ENCODE data around the gene HSPB9.
"Not testable (repeated sequence)": the region's sequence is repeated elsewhere in the genome, so short reads cannot be mapped to it uniquely, and the experiment has no call there.

The HSPB9 gene

GRCh38 chr17:42120161-42120769 is 2.3 kb upstream of the HSPB9 start:
- no peak for DNase-seq (ENCODE audit: low read depth)

GRCh38 chr17:42120770-42121769 is 1.5 kb upstream of the HSPB9 start, which contains the start of gene KAT2A:
Gene KAT2A, minus strand, starts transcription at chr17:42121367. Its CDS starts 63 bp downstream, at chr17:42121304.
- peak; percentile 66 for DNase-seq (ENCODE audit: low read depth)

GRCh38 chr17:42124256-42124655 is 1.7 kb downstream of the HSPB9 start:
- no peak for DNase-seq (ENCODE audit: low read depth)

DNA sequence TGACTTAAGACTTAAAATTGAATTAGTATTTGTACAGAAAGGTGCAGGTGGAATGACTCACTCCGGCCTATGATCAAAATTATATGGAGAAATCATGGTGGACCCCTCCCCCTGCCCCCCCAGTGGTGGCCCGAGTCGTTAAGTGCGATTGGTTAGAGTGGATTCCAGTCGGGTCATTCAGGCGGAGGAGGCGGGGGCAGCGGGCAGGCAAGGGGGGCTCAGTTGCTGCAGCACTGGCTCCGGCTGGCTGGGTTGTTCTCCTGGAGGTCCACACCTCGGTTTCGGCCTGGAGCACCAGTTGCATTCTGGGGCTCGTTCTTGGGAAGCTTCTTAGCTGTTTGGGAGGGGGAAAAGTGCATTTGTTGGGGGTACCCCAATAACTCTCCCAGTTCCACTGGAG is 3.0 kb downstream of the HSPB9 start:
- DNase-seq (ENCODE audit: low read depth) = no peak

- DNase-seq (ENCODE audit: low read depth) = no peak
Observed at GRCh38 chr17:42126836-42127235, 4.2 kb downstream of the HSPB9 start.

GRCh38 chr17:42127414-42127813 is 4.8 kb downstream of the HSPB9 start:
- DNase-seq (ENCODE audit: low read depth) = no peak

- DNase-seq (ENCODE audit: low read depth) = no peak
Observed at GRCh38 chr17:42129109-42129837, 6.7 kb downstream of the HSPB9 start.

DNA sequence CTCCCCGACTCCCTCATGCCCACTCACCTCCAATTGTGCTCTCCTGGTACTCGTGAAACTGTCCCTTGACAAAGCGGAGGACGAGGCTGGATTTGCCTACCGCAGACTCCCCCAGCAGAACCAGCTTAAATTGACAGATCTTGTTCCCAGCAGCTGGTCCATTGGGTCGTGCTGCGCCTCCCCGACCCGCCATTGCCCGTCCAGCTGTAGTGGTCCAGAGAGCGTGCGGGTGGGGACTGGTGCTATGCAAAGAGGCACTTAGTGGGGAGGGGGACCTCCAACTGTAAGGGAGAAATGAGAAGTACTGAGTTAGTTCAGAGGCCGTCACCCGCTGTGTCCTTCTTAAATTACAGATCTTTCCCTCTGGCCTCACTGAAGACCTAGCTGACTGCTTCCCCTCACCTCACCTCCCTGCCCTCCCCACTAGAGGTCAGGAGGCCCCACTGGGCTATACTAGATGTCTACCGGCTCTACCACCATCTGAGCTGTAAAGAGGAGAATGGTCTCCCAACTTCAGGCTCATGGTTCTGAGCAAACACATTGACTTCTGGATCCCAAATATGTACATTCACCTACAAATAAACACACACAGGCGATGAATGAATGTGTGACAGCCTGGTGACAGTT is 7.8 kb downstream of the HSPB9 start:
- DNase-seq (ENCODE audit: low read depth) = no peak

DNA sequence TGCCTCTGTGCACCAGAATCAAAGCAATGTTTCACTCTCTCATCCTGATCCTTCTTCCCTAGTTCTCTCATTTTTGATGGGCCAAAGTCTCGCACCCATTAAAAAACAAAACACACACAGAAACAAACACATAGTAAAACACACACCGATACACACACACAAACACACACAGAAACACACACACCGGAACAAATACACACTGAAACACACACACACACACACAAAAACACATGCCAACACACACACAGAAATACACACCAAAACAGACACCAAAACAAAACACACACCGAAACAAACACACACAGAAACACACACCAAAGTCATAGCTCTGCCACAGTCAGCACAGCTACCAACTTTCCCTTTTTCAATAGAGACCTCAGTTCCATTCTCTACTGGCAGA is 8.6 kb downstream of the HSPB9 start:
- no peak for DNase-seq (ENCODE audit: low read depth)

DNA sequence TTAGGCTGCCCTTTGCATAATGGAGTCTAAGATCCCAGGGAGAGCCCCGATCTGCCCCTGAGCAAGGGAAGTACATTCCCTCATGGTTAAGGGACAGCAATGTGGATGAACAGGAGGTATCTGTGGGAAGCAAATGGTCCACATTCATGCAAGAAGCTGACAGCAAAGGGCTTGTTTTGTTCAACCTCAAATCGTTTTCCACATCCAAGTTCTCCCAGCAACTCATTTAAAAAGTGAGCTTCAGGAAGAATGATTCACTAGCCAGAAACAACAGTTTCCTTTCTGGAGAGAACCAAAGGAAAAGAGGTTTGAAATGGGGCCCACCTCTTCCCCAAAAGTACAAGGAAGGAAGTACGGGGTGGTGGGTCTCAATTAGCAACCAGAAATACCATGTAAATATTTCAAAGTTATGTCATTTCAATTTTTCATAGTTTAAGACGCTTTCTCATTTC is 9.4 kb downstream of the HSPB9 start:
- DNase-seq (ENCODE audit: low read depth) = no peak

DNA sequence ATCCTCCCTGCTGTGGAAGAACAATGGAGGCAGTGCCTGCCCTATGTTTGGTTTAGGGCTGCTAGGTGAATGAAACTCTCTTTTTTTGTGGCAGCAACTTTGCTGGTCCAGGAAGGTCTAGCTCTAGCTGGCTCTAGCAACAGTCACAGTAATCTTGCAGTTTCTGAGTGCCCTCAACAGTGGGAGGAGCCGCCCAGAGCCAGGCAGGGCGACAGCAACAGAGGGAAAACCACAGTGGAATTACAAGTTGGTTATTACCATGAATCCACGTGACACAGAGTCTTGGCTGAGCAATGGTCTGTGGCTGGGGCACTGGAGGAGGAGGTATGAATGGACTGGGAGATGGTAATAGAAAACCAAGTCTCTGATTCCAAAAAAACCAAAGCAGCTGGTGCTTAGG is 10.3 kb downstream of the HSPB9 start:
- DNase-seq (ENCODE audit: low read depth) = no peak

DNA sequence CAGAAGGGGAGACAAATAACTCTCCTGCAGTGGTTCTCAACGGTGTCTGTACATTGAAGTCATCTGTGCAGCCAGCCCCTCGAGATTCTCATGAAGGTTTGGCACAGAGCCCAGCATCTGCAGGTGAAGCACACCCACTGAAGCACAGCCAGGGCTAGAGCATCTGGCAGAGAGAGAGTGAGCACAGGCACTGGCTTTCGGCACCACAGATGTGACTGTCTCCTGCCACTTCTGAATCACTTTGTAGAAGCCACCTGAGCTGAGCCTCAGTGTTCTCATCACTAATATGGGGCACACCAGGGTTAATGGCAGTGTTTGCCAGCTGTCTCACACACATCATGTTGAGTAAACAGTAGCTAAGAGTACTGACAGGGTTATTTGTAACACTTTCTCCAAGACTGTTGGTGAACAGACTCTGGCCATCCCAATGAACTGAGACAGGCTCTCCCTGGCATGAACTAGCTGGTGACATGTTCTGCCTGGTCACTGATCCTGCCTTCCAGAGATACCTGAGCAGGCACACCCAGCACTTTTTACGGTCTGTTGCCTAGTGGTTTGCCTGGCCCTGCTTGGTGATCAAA is 10.9 kb downstream of the HSPB9 start:
- DNase-seq (ENCODE audit: low read depth) = peak; percentile 29

- DNase-seq (ENCODE audit: low read depth) = no peak
Observed at GRCh38 chr17:42135151-42135550, 12.5 kb downstream of the HSPB9 start.

GRCh38 chr17:42135664-42136653 is 13.4 kb downstream of the HSPB9 start:
- no peak for DNase-seq (ENCODE audit: low read depth)

DNA sequence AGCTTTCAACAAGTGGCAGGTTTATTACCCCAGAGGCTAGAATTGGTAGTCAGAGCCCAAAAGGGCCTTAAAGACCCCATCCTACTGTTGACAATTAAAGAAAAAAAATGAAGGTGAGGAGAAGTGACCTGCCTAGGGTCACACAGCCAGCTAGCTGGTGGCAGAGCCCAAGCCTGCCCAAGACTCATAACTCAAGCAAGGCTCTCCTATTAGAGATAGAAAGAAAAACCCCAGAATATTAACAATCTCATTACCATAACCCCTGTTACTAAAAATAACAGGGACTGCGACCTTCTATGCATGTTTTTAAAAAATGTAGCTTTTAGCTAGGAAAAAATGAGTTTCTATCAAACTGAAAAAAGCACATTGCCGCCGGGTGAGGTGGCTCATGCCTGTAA is 14.0 kb downstream of the HSPB9 start:
- no peak for DNase-seq (ENCODE audit: low read depth)

- DNase-seq (ENCODE audit: low read depth) = no peak
Observed at GRCh38 chr17:42138749-42139492, 16.3 kb downstream of the HSPB9 start.

GRCh38 chr17:42140690-42141089 is 18.1 kb downstream of the HSPB9 start:
- not testable (repeated sequence) for DNase-seq (ENCODE audit: low read depth)

GRCh38 chr17:42141382-42141781 is 18.8 kb downstream of the HSPB9 start:
- no peak for DNase-seq (ENCODE audit: low read depth)

DNA sequence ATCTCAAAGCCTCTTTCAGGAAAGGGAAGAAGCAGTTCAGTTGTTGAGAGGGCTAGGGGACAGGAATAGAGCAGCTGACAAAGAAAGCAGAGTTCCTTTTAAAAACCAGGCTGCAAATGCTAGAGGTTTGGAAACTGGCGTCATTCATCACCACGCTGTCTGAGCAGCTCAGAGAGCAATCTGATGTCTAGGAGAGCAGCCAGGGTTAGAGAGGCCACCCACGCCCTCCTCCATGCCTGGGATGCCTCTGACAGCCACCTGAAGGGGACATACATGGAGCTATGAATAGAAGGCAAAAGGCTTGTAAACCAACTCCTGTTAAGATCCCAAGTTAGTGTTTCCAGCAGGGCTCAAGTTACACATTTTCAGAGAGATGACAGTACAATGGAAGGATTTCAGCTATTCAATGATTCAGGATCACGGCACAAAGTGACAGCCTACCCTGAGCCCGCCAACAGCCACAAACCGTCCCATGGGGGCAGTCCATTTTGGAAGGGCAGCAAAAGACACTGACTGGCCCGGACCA is 19.8 kb downstream of the HSPB9 start:
- no peak for DNase-seq (ENCODE audit: low read depth)

Data from activated T-cell treated with anti-CD3 and anti-CD28 coated beads for 1 hour (primary cell).